ENCODE data around the gene PUSL1. TPM values are rescaled to one million over a fixed set of nuclear protein-coding genes. Genes with fewer than 3 reads are reported as not detected.

Gene PUSL1
- total and polyA plus RNA-seq, 2 experiments from 2014 or later: 30.9 to 36.2 TPM

DNA sequence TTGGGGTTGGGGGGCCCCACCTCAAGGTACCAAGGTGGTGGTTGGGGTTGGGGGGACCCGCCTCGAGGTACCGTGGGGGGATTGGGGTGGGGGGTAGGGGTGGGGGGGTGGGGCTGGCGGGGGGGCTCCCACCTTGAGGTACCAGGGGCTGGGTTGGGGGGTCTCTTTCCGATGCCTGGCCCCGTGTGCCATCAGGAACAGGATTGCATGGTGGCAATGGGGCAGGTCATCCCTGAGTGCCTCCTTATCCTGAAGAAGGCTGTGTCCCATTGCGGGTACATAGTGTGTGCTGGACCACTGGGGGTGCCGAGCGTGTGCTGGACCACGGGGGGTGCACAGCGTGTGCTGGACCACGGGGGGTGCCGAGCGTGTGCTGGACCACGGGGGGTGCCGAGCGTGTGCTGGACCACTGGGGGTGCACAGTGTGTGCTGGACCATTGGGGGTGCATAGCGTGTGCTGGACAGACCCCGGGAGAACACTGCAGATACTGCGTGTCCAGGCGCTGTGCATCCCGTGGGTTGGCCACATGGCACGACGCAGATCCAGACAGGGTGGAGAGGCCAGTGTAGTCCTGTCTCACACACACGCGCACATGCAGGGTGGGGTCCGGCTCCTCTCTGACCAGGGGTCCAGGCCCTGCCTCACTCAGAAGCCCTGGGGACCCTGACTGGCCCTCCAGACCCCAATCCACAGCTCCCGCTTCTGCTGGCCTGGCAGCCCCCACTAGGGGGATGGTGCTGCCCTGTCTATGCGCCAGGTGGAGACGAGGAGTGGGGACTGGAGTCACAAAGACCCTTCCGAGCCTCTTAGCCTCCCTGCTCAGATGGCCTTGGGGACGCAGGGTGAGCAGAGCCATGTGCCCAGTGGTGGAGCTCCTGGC lies 23.9 kb upstream of the PUSL1 start:
- Histone ChIP-seq H3K4me2 (ENCODE audit: unreplicated experiment) (no peak overlapping the region), H3K9me2 (ENCODE audit: insufficient read depth) (no peaks in the 10 kb centered on the region), H3K4me1 (ENCODE audit: insufficient read depth) (no peaks in the 10 kb centered on the region), H3K9me3 (ENCODE audit: low read depth) (no peaks in the 10 kb centered on the region), H3K27ac (no peak overlapping the region), H3K79me2 (ENCODE audit: insufficient read depth) (no peaks in the 10 kb centered on the region), H3K36me3 (ENCODE audit: low read depth) (no peaks in the 10 kb centered on the region), H4K20me1 (ENCODE audit: insufficient read depth) (no peaks in the 10 kb centered on the region), H3K27me3 (replicated peaks; ENCODE audit: insufficient read depth) (no peaks in the 10 kb centered on the region), H3F3A (ENCODE audit: insufficient read depth) (no peaks in the 10 kb centered on the region), H2AFZ (no peak overlapping the region), H3K4me3 (no peak overlapping the region), H3K9ac (no peak overlapping the region)
- no peak for DNase-seq
- in situ Hi-C loops (cut with MboI): no loop called here
- TF ChIP-seq EZH2 (IDR thresholded peaks at IDR 0.05; ENCODE audit: insufficient read depth, poor library complexity, severe bottlenecking) (no peak), EZH2phosphoT487 (IDR thresholded peaks at IDR 0.05; ENCODE audit: insufficient read depth, low read depth) (no peak)
- WGBS, 2 experiments (ENCODE audit: low coverage in 1 of 2, low lambda C conversion rate in 2 of 2, missing lambda C conversion rate in 2 of 2): 67 to 73% methylated on average over 25 to 31 of the region's 32 CpGs

DNA sequence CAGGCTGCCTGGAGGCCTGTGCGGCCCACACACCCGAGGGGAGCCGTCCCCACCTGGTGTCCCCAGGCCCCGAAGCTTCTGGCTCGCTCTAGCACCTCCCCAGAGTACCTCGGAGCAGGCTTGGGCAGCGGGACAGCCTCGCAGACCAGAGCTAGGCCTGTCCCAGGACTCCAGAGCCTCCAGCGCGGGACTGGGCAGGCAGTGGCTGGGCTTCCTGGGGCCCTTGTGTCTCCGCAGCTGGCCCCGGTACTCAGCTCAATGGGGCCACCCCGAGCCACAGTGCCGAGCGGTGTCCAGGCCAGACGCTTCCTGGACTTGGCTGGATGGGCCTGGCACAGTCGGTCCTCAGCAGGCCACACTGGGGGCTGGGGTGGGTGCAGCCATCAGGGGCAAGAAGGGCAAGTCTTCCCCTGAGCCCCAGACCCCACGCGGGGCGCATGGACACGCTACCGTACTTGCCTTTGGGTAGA lies 23.3 kb upstream of the PUSL1 start:
- Histone ChIP-seq H4K20me1 (ENCODE audit: insufficient read depth) (no peaks in the 10 kb centered on the region), H3F3A (ENCODE audit: insufficient read depth) (no peaks in the 10 kb centered on the region), H2AFZ (no peak overlapping the region), H3K4me3 (no peak overlapping the region), H3K9me2 (ENCODE audit: insufficient read depth) (no peaks in the 10 kb centered on the region), H3K27ac (no peak overlapping the region), H3K9ac (no peak overlapping the region), H3K27me3 (replicated peaks; ENCODE audit: insufficient read depth) (no peaks in the 10 kb centered on the region), H3K4me1 (ENCODE audit: insufficient read depth) (no peaks in the 10 kb centered on the region), H3K4me2 (ENCODE audit: unreplicated experiment) (no peak overlapping the region), H3K79me2 (ENCODE audit: insufficient read depth) (no peaks in the 10 kb centered on the region), H3K36me3 (ENCODE audit: low read depth) (no peaks in the 10 kb centered on the region), H3K9me3 (ENCODE audit: low read depth) (no peaks in the 10 kb centered on the region)
- in situ Hi-C loops (cut with MboI): no loop called here
- TF ChIP-seq EZH2phosphoT487 (IDR thresholded peaks at IDR 0.05; ENCODE audit: insufficient read depth, low read depth) (no peak), EZH2 (IDR thresholded peaks at IDR 0.05; ENCODE audit: insufficient read depth, poor library complexity, severe bottlenecking) (no peak)
- WGBS, 2 experiments (ENCODE audit: low coverage in 1 of 2, low lambda C conversion rate in 2 of 2, missing lambda C conversion rate in 2 of 2): 90% methylated on average over 13 to 22 of the region's 22 CpGs
- no peak for DNase-seq

DNA sequence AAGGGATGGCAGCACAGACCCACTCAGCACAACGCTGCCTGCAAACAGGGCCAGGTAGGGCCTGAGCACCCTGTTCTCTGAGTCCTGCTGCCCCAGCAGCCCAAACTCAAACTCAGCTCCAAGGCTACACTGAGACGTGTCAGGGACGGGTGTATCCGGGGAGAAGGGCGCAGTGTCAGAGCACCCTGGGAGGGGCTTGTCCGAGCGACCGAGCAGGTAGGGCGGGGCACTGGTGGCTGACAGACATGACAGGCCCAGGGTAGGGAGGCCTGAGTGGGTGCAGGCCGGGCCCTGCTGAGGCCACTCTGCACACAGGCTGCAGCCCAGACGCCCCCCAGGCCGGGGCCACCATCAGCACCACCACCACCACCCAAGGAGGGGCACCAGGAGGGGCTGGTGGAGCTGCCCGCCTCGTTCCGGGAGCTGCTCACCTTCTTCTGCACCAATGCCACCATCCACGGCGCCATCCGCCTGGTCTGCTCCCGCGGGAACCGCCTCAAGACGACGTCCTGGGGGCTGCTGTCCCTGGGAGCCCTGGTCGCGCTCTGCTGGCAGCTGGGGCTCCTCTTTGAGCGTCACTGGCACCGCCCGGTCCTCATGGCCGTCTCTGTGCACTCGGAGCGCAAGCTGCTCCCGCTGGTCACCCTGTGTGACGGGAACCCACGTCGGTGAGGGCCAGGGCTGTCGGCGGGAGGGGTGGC lies 22.6 kb upstream of the PUSL1 start:
- Histone ChIP-seq H2AFZ (no peak overlapping the region), H3K27ac (no peak overlapping the region), H3K4me1 (ENCODE audit: insufficient read depth) (no peaks in the 10 kb centered on the region), H3K79me2 (ENCODE audit: insufficient read depth) (no peaks in the 10 kb centered on the region), H3K9me3 (ENCODE audit: low read depth) (no peaks in the 10 kb centered on the region), H3K4me2 (ENCODE audit: unreplicated experiment) (no peak overlapping the region), H3K27me3 (replicated peaks; ENCODE audit: insufficient read depth) (no peaks in the 10 kb centered on the region), H3F3A (ENCODE audit: insufficient read depth) (no peaks in the 10 kb centered on the region), H3K9me2 (ENCODE audit: insufficient read depth) (no peaks in the 10 kb centered on the region), H3K36me3 (ENCODE audit: low read depth) (no peaks in the 10 kb centered on the region), H3K4me3 (no peak overlapping the region), H3K9ac (no peak overlapping the region), H4K20me1 (ENCODE audit: insufficient read depth) (no peaks in the 10 kb centered on the region)
- TF ChIP-seq EZH2 (IDR thresholded peaks at IDR 0.05; ENCODE audit: insufficient read depth, poor library complexity, severe bottlenecking) (no peak), EZH2phosphoT487 (IDR thresholded peaks at IDR 0.05; ENCODE audit: insufficient read depth, low read depth) (no peak)
- WGBS, 2 experiments (ENCODE audit: low coverage in 1 of 2, low lambda C conversion rate in 2 of 2, missing lambda C conversion rate in 2 of 2): 54 to 59% methylated on average over 31 to 34 of the region's 37 CpGs
- in situ Hi-C loops (cut with MboI): no loop called here
- no peak for DNase-seq

DNA sequence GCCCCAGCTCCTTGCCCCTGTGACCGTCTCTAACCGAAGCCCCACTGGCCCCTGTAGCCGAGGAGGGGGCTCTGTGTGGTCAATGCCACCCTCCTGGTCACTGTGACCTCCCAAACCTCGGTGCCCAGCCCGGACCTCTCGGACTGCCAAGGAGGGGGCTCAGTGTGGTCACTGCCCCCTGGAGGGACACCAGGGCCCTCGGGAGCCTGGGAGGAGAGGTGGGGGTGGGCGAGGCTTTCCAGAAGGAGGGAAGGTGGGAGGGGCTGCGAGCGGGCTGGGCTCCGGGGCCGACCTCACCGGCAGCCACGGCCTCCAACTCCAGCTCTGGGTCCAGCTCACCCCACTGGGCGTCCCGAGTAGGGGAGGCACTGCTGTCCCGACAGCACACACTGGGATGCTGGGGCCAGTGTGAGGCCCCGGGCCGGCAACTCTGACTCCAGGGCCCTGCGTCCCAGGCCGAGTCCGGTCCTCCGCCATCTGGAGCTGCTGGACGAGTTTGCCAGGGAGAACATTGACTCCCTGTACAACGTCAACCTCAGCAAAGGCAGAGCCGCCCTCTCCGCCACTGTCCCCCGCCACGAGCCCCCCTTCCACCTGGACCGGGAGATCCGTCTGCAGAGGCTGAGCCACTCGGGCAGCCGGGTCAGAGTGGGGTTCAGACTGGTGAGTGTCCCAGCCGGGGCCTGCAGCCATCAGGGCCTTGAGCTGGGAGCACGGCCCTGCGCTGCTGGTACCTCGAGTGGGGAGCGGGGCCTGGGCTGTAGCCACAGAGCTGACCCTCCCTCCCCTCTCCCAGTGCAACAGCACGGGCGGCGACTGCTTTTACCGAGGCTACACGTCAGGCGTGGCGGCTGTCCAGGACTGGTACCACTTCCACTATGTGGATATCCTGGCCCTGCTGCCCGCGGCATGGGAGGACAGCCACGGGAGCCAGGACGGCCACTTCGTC lies 21.8 kb upstream of the PUSL1 start:
- H3K36me3 ChIP-seq (ENCODE audit: low read depth): no peaks in the 10 kb centered on the region
- no peak overlapping the region for H3K4me2 ChIP-seq (ENCODE audit: unreplicated experiment)
- 35 to 42% methylated on average over 39 to 50 of the region's 50 CpGs for WGBS, 2 experiments (ENCODE audit: low coverage in 1 of 2, low lambda C conversion rate in 2 of 2, missing lambda C conversion rate in 2 of 2)
- H3K9me3 ChIP-seq (ENCODE audit: low read depth): no peaks in the 10 kb centered on the region
- no peak overlapping the region for H3K27ac ChIP-seq
- H4K20me1 ChIP-seq (ENCODE audit: insufficient read depth): no peaks in the 10 kb centered on the region
- no peak for DNase-seq
- no peaks in the 10 kb centered on the region for H3K27me3 ChIP-seq (replicated peaks; ENCODE audit: insufficient read depth)
- no peaks in the 10 kb centered on the region for H3K4me1 ChIP-seq (ENCODE audit: insufficient read depth)
- no peaks in the 10 kb centered on the region for H3K79me2 ChIP-seq (ENCODE audit: insufficient read depth)
- H2AFZ ChIP-seq: no peak overlapping the region
- no peaks in the 10 kb centered on the region for H3K9me2 ChIP-seq (ENCODE audit: insufficient read depth)
- no peaks in the 10 kb centered on the region for H3F3A ChIP-seq (ENCODE audit: insufficient read depth)
- H3K4me3 ChIP-seq: no peak overlapping the region
- in situ Hi-C loops (cut with MboI): no loop called here
- TF ChIP-seq EZH2phosphoT487 (IDR thresholded peaks at IDR 0.05; ENCODE audit: insufficient read depth, low read depth) (no peak), EZH2 (IDR thresholded peaks at IDR 0.05; ENCODE audit: insufficient read depth, poor library complexity, severe bottlenecking) (no peak)
- no peak overlapping the region for H3K9ac ChIP-seq
